Thyroid gland (tissue), 4 donors: ENCODE results near the gene MAFB. TPM values are rescaled to one million over a fixed set of nuclear protein-coding genes. Genes with fewer than 3 reads are reported as not detected.
A peak's percentile ranks its signal among the peaks of the same experiment; 100 is the strongest.

Experiments
- DNase-seq, 2 donors: peaks; one replicate each; pipeline ENCODE4 v3.0.0-alpha.2; 2019
- H3K27ac ChIP-seq, 3 donors: fragments of 200-600 bp; sonication (generic); 1 replicate in 2 of 3; 2 replicates in 1 of 3; pipeline ENCODE4 v1.5.1; 2016 to 2019; ENCODE audit warnings: mild to moderate bottlenecking in 1 of 3, moderate library complexity in 1 of 3
- H3K27me3 ChIP-seq: fragments of 200-600 bp; sonication (generic); one replicate; pipeline ENCODE4 v1.5.1; 2019
- H3K36me3 ChIP-seq, 2 donors: fragments of 200-600 bp; sonication (generic); one replicate each; pipeline ENCODE4 v1.5.1; 2016 to 2019
- H3K4me1 ChIP-seq, 2 donors: fragments of 200-600 bp; sonication (generic); one replicate each; pipeline ENCODE4 v1.5.1; 2017 to 2019
- H3K4me3 ChIP-seq, 3 donors: fragments of 200-600 bp; sonication (generic); replicated peaks in 1 of 3; 1 replicate in 2 of 3; 2 replicates in 1 of 3; pipeline ENCODE4 v1.5.1; 2016; ENCODE audit warnings: mild to moderate bottlenecking in 1 of 3
- H3K9me3 ChIP-seq: fragments of 200-600 bp; sonication (generic); one replicate; pipeline ENCODE4 v1.5.1; 2017
- POLR2A ChIP-seq, 2 donors: fragments of 450-650 bp; IDR thresholded peaks; one replicate each; pipeline ENCODE4 v1.6.1; 2017; ENCODE audit warnings: antibody characterized with exemption in 2 of 2, mild to moderate bottlenecking in 2 of 2, moderate library complexity in 1 of 2
- WGBS, 2 donors: methylation state at CpG; one replicate each; pipeline ENCODE4 v1.1.5; 2017; 5-methylcytosine and 5-hydroxymethylcytosine counted together
- intact Hi-C: fragments of 100-400 bp; cut with DNase I; formaldehyde crosslinking; loops from one replicate; pipeline ENCODE4 v1.15.1; 2023
- total RNA-seq, 4 donors: library from RNA; depleted of rRNA; stranded (reverse); fragments of >200 nt; gene quantifications; one replicate each; pipeline ENCODE4 v1.2.3, GENCODE V29; 2016
- TF ChIP-seq, protein P1 (sequence below), 6 experiments: fragments of 200-600 bp in 3 of 6; fragments of 450-650 bp in 3 of 6; sonication (generic) in 3 of 6; IDR thresholded peaks; one replicate each; pipeline ENCODE4 v1.5.1; 2016 to 2019; ENCODE audit warnings: antibody characterized with exemption in 6 of 6, mild to moderate bottlenecking in 2 of 6, inconsistent platforms in 1 of 6, moderate library complexity in 1 of 6

The MAFB gene
- total RNA-seq, 4 donors from 2014 or later, result 34.4 to 46.1 (median 43.5) TPM

- WGBS, 2 donors, result 89 to 91% methylated on average over 2 of the region's 2 CpGs
- H3K4me1 ChIP-seq, result peaks cover 48 to 83% of the 10 kb centered on the region in 2 donors
- peak overlapping the region in 2 of 3 donors; percentile 96 to 98 for H3K27ac ChIP-seq
- H3K36me3 ChIP-seq, result no peaks in the 10 kb centered on the region
- no peak overlapping the region for H3K4me3 ChIP-seq
- DNase-seq, result no peak
- intact Hi-C loops, result loop anchor here (10.0 kb wide), 1 partner anchor 934 kb away; the partner anchor contains the start of gene CHD6
- H3K27me3 ChIP-seq, result no peaks in the 10 kb centered on the region
- TF ChIP-seq POLR2A (IDR thresholded peaks at IDR 0.05), result no peak
- TF ChIP-seq, protein P1, sequence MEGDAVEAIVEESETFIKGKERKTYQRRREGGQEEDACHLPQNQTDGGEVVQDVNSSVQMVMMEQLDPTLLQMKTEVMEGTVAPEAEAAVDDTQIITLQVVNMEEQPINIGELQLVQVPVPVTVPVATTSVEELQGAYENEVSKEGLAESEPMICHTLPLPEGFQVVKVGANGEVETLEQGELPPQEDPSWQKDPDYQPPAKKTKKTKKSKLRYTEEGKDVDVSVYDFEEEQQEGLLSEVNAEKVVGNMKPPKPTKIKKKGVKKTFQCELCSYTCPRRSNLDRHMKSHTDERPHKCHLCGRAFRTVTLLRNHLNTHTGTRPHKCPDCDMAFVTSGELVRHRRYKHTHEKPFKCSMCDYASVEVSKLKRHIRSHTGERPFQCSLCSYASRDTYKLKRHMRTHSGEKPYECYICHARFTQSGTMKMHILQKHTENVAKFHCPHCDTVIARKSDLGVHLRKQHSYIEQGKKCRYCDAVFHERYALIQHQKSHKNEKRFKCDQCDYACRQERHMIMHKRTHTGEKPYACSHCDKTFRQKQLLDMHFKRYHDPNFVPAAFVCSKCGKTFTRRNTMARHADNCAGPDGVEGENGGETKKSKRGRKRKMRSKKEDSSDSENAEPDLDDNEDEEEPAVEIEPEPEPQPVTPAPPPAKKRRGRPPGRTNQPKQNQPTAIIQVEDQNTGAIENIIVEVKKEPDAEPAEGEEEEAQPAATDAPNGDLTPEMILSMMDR (IDR thresholded peaks at IDR 0.05), result no peak
- no peaks in the 10 kb centered on the region for H3K9me3 ChIP-seq
These were observed 8.7 kb downstream of the MAFB start for GRCh38 chr20:40680161-40680959.

DNA sequence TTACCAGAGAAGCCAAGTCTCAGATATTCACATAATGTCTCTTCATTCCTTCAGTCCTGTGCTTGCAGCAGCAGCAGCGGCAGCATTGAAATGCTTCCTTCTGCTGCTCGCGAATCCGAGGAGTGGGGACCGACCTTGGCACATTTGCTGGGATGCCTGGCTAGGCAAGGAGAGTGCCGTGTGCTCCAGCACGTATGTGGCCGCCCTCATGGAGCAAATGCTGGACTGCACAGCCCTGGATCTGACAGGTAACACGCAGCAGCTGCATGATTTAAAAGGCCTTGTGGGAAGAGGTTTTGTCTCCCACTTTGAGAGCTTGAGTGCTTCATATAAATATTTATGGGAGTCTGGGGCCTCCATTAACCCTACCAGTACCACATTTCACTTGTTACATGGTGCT is 9.9 kb downstream of the MAFB start:
- no peaks in the 10 kb centered on the region for H3K36me3 ChIP-seq
- no peaks in the 10 kb centered on the region for H3K27me3 ChIP-seq
- intact Hi-C loops, result no loop called here
- no peak overlapping the region for H3K4me3 ChIP-seq
- H3K9me3 ChIP-seq, result no peaks in the 10 kb centered on the region
- peaks cover 60 to 83% of the 10 kb centered on the region in 2 donors for H3K4me1 ChIP-seq
- peak in 1 of 2 donors; percentile 28 for DNase-seq
- no peak for TF ChIP-seq POLR2A (IDR thresholded peaks at IDR 0.05)
- TF ChIP-seq, protein P1 (IDR thresholded peaks at IDR 0.05), result no peak
- H3K27ac ChIP-seq, result peak overlapping the region in 2 of 3 donors; percentile 84 to 92
- 48 to 70% methylated on average over 9 of the region's 9 CpGs for WGBS, 2 donors

- peak; percentile 54 to 57 for DNase-seq
- peak in 1 of 2 donors; percentile 51 for TF ChIP-seq POLR2A (IDR thresholded peaks at IDR 0.05)
- TF ChIP-seq, protein P1 (IDR thresholded peaks at IDR 0.05), result no peak
- 24 to 40% methylated on average over 3 of the region's 3 CpGs for WGBS, 2 donors
- Histone ChIP-seq H3K36me3 (no peaks in the 10 kb centered on the region), H3K27ac (peak overlapping the region; percentile 57 to 92 (median 84)), H3K4me3 (no peak overlapping the region), H3K9me3 (no peaks in the 10 kb centered on the region), H3K27me3 (no peaks in the 10 kb centered on the region), H3K4me1 (peaks cover 66 to 83% of the 10 kb centered on the region in 2 donors)
- intact Hi-C loops, result no loop called here
These were observed 10.7 kb downstream of the MAFB start for GRCh38 chr20:40678286-40678875.

- H3K27me3 ChIP-seq, result no peaks in the 10 kb centered on the region
- no peaks in the 10 kb centered on the region for H3K36me3 ChIP-seq
- H3K9me3 ChIP-seq, result no peaks in the 10 kb centered on the region
- WGBS, 2 donors, result 86 to 88% methylated on average over 4 of the region's 4 CpGs
- peaks cover 60 to 82% of the 10 kb centered on the region in 2 donors for H3K4me1 ChIP-seq
- H3K27ac ChIP-seq, result peak overlapping the region; percentile 84 to 92 (median 89)
- intact Hi-C loops, result no loop called here
- no peak overlapping the region for H3K4me3 ChIP-seq
- no peak for DNase-seq
- TF ChIP-seq POLR2A (IDR thresholded peaks at IDR 0.05), result no peak
- TF ChIP-seq, protein P1 (IDR thresholded peaks at IDR 0.05), result no peak
These were observed 11.6 kb downstream of the MAFB start for GRCh38 chr20:40677343-40677924.
